Type B pancreatic cell (in vitro differentiated cells): ENCODE data around the gene STAT5B. TPM values are rescaled to one million over a fixed set of nuclear protein-coding genes. Genes with fewer than 3 reads are reported as not detected.

Experiments
- DNase-seq: peaks from one replicate; pipeline ENCODE4 v3.0.0; 2021; ENCODE audit warnings: mixed read lengths; ENCODE audit not compliant: unreplicated experiment; ENCODE audit errors: extremely low spot score
- H3K27ac Mint-ChIP-seq: 2 replicates; pipeline ENCODE4 v1.8.0; 2021; ENCODE audit warnings: mild to moderate bottlenecking, mixed read lengths
- H3K27me3 Mint-ChIP-seq: 2 replicates; pipeline ENCODE4 v1.8.0; 2021; ENCODE audit warnings: mixed read lengths
- H3K36me3 Mint-ChIP-seq: 2 replicates; pipeline ENCODE4 v1.8.0; 2021; ENCODE audit warnings: mixed read lengths
- H3K4me1 Mint-ChIP-seq: one replicate; pipeline ENCODE4 v1.8.0; 2021; ENCODE audit warnings: mixed read lengths; ENCODE audit not compliant: unreplicated experiment
- H3K4me3 Mint-ChIP-seq: 2 replicates; pipeline ENCODE4 v1.8.0; 2021; ENCODE audit warnings: mild to moderate bottlenecking, mixed read lengths
- H3K9me3 Mint-ChIP-seq: 2 replicates; pipeline ENCODE4 v1.8.0; 2021; ENCODE audit warnings: mixed read lengths
- total RNA-seq: library from RNA; stranded (reverse); gene quantifications from 2 replicates; pipeline ENCODE4 v1.2.1, GENCODE V29; 2021; ENCODE audit warnings: low replicate concordance
- TF ChIP-seq, protein P1 (sequence below): fragments of 200-600 bp; sonication (generic); conservative IDR thresholded peaks from 2 replicates; pipeline ENCODE4 v1.5.0; 2021; ENCODE audit warnings: antibody characterized with exemption, mild to moderate bottlenecking

STAT5B gene
- total RNA-seq, 1 donor from 2014 or later, result 42.3 TPM

DNA sequence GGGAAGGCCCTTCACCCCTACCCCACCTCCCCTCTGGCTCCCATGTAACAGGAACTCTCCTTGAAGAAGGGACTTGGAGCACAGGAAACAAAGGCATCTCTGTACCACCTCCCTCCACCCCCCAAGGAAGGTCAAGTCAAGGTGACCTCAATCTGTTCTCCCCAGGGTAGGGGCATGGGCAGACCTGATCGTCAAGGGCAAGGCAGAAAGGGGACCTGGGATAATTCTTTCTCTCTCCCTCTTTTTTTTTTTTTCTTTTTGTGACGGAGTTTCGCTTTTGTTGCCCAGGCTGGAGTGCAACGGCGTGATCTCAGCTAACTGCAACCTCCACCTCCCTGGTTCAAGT is 7.8 kb upstream of the STAT5B start:
- Mint-ChIP-seq H3K27ac (no peak overlapping the region), H3K36me3 (no peaks in the 10 kb centered on the region), H3K4me3 (no peak overlapping the region), H3K9me3 (no peaks in the 10 kb centered on the region), H3K27me3 (peaks cover 13% of the 10 kb centered on the region), H3K4me1 (peaks cover 20% of the 10 kb centered on the region)
- no peak for DNase-seq
- TF ChIP-seq, protein P1, sequence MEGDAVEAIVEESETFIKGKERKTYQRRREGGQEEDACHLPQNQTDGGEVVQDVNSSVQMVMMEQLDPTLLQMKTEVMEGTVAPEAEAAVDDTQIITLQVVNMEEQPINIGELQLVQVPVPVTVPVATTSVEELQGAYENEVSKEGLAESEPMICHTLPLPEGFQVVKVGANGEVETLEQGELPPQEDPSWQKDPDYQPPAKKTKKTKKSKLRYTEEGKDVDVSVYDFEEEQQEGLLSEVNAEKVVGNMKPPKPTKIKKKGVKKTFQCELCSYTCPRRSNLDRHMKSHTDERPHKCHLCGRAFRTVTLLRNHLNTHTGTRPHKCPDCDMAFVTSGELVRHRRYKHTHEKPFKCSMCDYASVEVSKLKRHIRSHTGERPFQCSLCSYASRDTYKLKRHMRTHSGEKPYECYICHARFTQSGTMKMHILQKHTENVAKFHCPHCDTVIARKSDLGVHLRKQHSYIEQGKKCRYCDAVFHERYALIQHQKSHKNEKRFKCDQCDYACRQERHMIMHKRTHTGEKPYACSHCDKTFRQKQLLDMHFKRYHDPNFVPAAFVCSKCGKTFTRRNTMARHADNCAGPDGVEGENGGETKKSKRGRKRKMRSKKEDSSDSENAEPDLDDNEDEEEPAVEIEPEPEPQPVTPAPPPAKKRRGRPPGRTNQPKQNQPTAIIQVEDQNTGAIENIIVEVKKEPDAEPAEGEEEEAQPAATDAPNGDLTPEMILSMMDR, result no peak

DNA sequence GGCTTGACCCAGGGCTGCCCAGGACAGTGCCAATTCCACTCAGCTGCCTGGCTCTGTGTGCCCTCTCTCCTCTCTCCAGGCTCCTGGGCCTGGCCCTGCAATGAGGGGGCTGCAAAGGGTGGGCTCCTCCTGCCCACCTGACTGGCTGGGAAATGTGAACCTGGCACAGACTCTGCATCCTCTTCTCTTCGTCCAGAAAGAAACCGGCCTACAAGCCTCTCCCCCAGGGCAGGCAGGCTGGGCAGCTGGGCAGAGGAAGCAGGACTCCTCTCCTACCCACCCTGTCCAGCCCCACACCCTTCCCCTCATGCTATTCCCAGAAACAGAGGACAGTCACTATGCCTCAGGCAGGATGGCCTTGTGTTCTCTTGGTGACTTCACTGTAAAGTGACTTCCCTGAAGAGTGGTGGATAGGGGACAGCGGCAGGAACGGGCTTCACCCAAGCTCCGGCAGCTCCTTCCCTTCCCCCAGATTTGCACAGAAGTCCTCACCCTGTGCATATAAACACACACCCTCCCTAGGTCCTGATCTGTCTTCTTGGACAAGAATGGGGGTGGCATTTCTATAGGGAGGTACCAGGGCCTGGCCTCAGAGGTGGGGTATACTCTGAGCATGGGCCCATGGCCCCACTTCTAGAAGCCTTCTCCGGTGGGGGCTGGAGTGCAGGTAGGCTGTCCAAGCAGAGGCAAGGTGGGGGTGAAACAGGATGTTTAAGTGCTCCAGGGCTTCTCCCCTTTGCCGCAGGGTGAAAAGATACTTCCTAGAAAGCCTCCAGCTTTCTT is 7.2 kb upstream of the STAT5B start:
- DNase-seq, result peak; percentile 50
- no peaks in the 10 kb centered on the region for H3K9me3 Mint-ChIP-seq
- TF ChIP-seq, protein P1, result no peak
- H3K4me3 Mint-ChIP-seq, result no peak overlapping the region
- peaks cover 13% of the 10 kb centered on the region for H3K27me3 Mint-ChIP-seq
- no peaks in the 10 kb centered on the region for H3K36me3 Mint-ChIP-seq
- H3K27ac Mint-ChIP-seq, result no peak overlapping the region
- peaks cover 20% of the 10 kb centered on the region for H3K4me1 Mint-ChIP-seq

DNA sequence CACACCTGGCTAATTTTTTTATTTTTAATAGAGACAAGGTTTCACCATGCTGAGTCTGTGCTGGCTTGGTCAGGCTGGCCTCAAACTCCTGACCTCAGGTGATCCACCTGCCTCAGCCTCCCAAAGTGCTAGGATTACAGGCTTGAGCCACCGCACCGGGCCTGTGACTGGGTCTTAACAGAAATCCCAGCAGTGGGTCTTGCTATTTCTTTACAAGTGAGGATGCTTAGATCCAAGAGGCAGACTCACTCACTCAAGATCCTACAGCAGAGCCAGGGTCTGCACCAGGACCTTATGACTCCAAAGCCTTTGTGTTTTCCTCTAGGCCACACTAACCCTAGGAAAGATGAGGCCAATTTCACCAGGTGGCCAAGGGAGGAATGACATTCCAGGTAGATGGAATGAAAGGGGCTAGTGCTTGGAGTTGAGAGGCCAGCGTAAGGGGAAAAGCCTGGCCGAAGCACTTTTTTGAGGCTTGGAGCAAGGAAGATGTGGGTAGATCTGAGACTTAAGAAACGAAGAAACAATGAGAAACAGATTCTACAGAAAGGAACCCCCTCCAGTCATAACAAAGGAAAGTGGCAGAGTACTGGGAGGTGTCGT is 6.4 kb upstream of the STAT5B start:
- no peaks in the 10 kb centered on the region for H3K36me3 Mint-ChIP-seq
- peak; percentile 29 for DNase-seq
- peaks cover 10% of the 10 kb centered on the region for H3K27me3 Mint-ChIP-seq
- TF ChIP-seq, protein P1, result peak; percentile 27
- H3K9me3 Mint-ChIP-seq, result no peaks in the 10 kb centered on the region
- no peak overlapping the region for H3K4me3 Mint-ChIP-seq
- H3K4me1 Mint-ChIP-seq, result peaks cover 17% of the 10 kb centered on the region
- H3K27ac Mint-ChIP-seq, result no peak overlapping the region

DNA sequence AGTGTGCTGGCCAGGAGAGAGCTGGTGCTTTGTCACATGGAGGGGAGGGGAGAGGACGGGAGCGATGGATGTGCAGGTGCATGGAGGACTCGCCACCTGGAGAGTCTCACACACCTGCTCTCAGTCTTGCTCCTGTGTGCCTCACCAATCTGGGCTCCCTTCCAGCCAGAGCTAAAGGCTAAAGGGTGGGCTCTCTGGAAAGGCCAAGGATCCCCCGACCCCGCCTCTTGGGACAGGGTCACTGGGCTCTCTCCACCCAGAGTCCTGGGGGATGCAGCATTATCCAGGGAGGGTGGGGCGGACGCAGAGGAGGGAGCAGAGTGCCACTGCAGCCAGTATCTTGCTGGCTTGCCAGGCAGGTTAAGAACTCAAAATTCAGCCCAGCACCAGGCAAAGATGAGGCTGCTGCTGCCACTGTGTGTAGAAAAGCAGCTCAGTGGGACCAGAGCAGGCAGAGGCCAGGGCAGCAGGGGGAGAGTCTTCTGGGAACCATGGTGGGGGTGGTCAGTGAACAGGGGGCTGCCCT is 5.4 kb upstream of the STAT5B start:
- DNase-seq, result peak; percentile 64
- H3K27ac Mint-ChIP-seq, result no peak overlapping the region
- no peaks in the 10 kb centered on the region for H3K36me3 Mint-ChIP-seq
- TF ChIP-seq, protein P1, result no peak
- no peaks in the 10 kb centered on the region for H3K9me3 Mint-ChIP-seq
- H3K4me1 Mint-ChIP-seq, result peaks cover 13% of the 10 kb centered on the region
- H3K27me3 Mint-ChIP-seq, result peaks cover under 1% of the 10 kb centered on the region
- no peak overlapping the region for H3K4me3 Mint-ChIP-seq

DNA sequence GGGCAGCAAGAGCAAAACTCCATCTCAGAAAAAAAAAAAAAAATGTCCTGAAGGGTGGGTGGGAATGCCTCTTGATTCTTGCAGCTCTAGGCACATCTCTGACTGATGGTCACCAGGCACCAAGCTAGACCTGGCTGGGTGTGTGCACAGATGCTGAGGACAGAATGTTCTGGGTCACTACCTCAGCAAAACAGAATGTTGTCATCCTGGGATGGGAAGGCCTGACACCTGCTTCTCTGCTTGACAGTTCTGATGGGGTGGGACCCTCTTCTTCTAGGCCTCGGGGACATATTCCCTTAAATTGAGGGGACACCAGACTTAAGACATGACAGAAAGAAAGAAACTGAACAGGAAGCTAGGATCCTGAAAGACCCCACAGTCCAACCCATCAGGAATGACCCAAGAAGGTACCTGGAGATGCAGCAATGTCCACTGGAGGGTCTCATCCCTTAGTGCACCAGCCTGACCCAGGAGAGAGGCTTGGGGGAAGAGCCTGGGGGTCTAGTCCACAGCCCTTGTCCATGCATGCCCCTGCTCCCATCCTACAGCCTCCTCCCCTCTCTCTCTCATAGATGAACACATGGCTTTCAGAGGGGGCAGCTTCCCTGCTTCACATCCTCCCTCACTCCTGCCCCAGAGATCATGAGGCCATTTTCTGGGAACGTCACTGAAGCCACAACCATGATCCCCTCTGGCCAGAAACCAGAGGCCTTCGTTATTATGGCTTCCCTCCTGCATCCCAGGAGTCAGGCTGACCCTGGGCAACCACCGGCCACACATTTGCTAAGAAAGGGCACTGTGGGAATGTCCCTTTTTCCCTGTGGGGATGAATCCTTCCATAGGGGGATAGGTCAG is 3.8 kb upstream of the STAT5B start:
- Mint-ChIP-seq H3K4me1 (peaks cover 18% of the 10 kb centered on the region), H3K4me3 (no peak overlapping the region), H3K27me3 (no peaks in the 10 kb centered on the region), H3K9me3 (no peaks in the 10 kb centered on the region), H3K27ac (no peak overlapping the region), H3K36me3 (no peaks in the 10 kb centered on the region)
- TF ChIP-seq, protein P1, result no peak
- DNase-seq, result peak; percentile 36
